ENCODE results near the gene CDC42EP5.

CDC42EP5 gene

DNA sequence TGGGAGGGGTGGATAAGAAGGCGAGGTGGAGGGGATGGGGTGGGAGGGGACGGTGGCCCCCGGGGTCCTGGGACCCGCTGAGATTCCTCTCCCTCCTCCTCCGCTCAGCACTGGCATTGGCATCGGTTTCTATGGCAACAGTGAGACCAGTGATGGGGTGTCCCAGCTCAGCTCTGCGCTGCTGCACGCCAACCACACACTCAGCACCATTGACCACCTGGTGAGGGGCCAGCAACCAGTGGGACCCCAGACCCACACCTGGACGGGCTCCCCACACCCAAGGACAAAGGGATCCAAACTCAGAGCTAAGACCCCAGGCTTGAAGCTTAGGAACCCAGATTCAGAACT lies 52.0 kb downstream of the CDC42EP5 start:
- Histone ChIP-seq H2BK120ac (ENCODE audit: low read depth, low read length) (no peak overlapping the region), H2BK15ac (ENCODE audit: low read depth, poor library complexity, severe bottlenecking) (no peak overlapping the region), H3K23ac (ENCODE audit: low read length in 2 of 2) (no peak overlapping the region), H3K27me3 (ENCODE audit: control insufficient read depth in 1 of 2, insufficient read depth in 1 of 2, low read length in 2 of 2) (peaks cover 59 to 68% of the 10 kb centered on the region in 2 experiments), H4K8ac (ENCODE audit: low read length) (no peak overlapping the region), H3K4me1 (ENCODE audit: control insufficient read depth, insufficient read depth, low read depth, low read length) (peaks cover 12% of the 10 kb centered on the region), H4K91ac (ENCODE audit: low read length) (no peak overlapping the region), H2BK12ac (ENCODE audit: low read length in 2 of 2) (no peak overlapping the region), H3K9ac (ENCODE audit: low read length) (no peak overlapping the region), H3K36me3 (ENCODE audit: control insufficient read depth in 1 of 2, insufficient read depth in 2 of 2, low read depth in 1 of 2, low read length in 2 of 2) (peaks cover 0 to 6% of the 10 kb centered on the region in 2 experiments), H3K79me1 (replicated peaks; ENCODE audit: low read length, poor library complexity, severe bottlenecking) (no peaks in the 10 kb centered on the region), H3K9me3 (ENCODE audit: control insufficient read depth, low read length) (no peaks in the 10 kb centered on the region), H3K18ac (ENCODE audit: low read depth in 1 of 2, low read length in 2 of 2) (no peak overlapping the region), H2BK5ac (ENCODE audit: low read depth, low read length, poor library complexity, severe bottlenecking) (no peak overlapping the region), H2AFZ (ENCODE audit: low read depth, low read length) (no peak overlapping the region), H3K27ac (ENCODE audit: low read length, poor library complexity, severe bottlenecking) (no peak overlapping the region), H3K4me2 (ENCODE audit: low read length, poor library complexity, severe bottlenecking) (no peak overlapping the region), H3K14ac (ENCODE audit: low read length in 2 of 2) (no peak overlapping the region), H3K4ac (ENCODE audit: low read depth in 1 of 2, low read length in 2 of 2) (no peak overlapping the region), H2AK5ac (ENCODE audit: low read length, severe bottlenecking) (no peak overlapping the region), H3K4me3 (ENCODE audit: insufficient read depth in 1 of 2, low read depth in 1 of 2, low read length in 2 of 2) (no peak overlapping the region)
- whole genome bisulfite sequencing = 63% methylated on average over 5 of the region's 9 CpGs
- DNase-seq = no peak

GRCh38 chr19:54420383-54421168 lies 52.5 kb downstream of the CDC42EP5 start:
- Histone ChIP-seq H2BK15ac (ENCODE audit: low read depth, poor library complexity, severe bottlenecking) (no peak overlapping the region), H4K8ac (ENCODE audit: low read length) (no peak overlapping the region), H3K9me3 (ENCODE audit: control insufficient read depth, low read length) (no peaks in the 10 kb centered on the region), H3K4me3 (ENCODE audit: insufficient read depth in 1 of 2, low read depth in 1 of 2, low read length in 2 of 2) (no peak overlapping the region), H4K91ac (ENCODE audit: low read length) (no peak overlapping the region), H3K23ac (ENCODE audit: low read length in 2 of 2) (no peak overlapping the region), H2BK120ac (ENCODE audit: low read depth, low read length) (no peak overlapping the region), H2AFZ (ENCODE audit: low read depth, low read length) (no peak overlapping the region), H3K79me1 (replicated peaks; ENCODE audit: low read length, poor library complexity, severe bottlenecking) (no peaks in the 10 kb centered on the region), H3K27me3 (ENCODE audit: control insufficient read depth in 1 of 2, insufficient read depth in 1 of 2, low read length in 2 of 2) (peaks cover 64 to 70% of the 10 kb centered on the region in 2 experiments), H3K4me1 (ENCODE audit: control insufficient read depth, insufficient read depth, low read depth, low read length) (peaks cover 12% of the 10 kb centered on the region), H3K27ac (ENCODE audit: low read length, poor library complexity, severe bottlenecking) (no peak overlapping the region), H3K14ac (ENCODE audit: low read length in 2 of 2) (no peak overlapping the region), H2AK5ac (ENCODE audit: low read length, severe bottlenecking) (no peak overlapping the region), H2BK5ac (ENCODE audit: low read depth, low read length, poor library complexity, severe bottlenecking) (no peak overlapping the region), H3K18ac (ENCODE audit: low read depth in 1 of 2, low read length in 2 of 2) (no peak overlapping the region), H3K4me2 (ENCODE audit: low read length, poor library complexity, severe bottlenecking) (no peak overlapping the region), H3K9ac (ENCODE audit: low read length) (no peak overlapping the region), H3K4ac (ENCODE audit: low read depth in 1 of 2, low read length in 2 of 2) (no peak overlapping the region), H2BK12ac (ENCODE audit: low read length in 2 of 2) (no peak overlapping the region), H3K36me3 (ENCODE audit: control insufficient read depth in 1 of 2, insufficient read depth in 2 of 2, low read depth in 1 of 2, low read length in 2 of 2) (peaks cover 0 to 6% of the 10 kb centered on the region in 2 experiments)
- WGBS = 6% methylated on average over 16 of the region's 37 CpGs
- no peak for DNase-seq

GRCh38 chr19:54420068-54420382 lies 53.1 kb downstream of the CDC42EP5 start:
- Histone ChIP-seq H3K4ac (ENCODE audit: low read depth in 1 of 2, low read length in 2 of 2) (no peak overlapping the region), H3K27me3 (ENCODE audit: control insufficient read depth in 1 of 2, insufficient read depth in 1 of 2, low read length in 2 of 2) (peaks cover 67 to 69% of the 10 kb centered on the region in 2 experiments), H4K91ac (ENCODE audit: low read length) (no peak overlapping the region), H3K4me1 (ENCODE audit: control insufficient read depth, insufficient read depth, low read depth, low read length) (peaks cover 12% of the 10 kb centered on the region), H3K9ac (ENCODE audit: low read length) (no peak overlapping the region), H3K4me2 (ENCODE audit: low read length, poor library complexity, severe bottlenecking) (no peak overlapping the region), H2AFZ (ENCODE audit: low read depth, low read length) (no peak overlapping the region), H2BK15ac (ENCODE audit: low read depth, poor library complexity, severe bottlenecking) (no peak overlapping the region), H3K79me1 (replicated peaks; ENCODE audit: low read length, poor library complexity, severe bottlenecking) (no peaks in the 10 kb centered on the region), H2BK12ac (ENCODE audit: low read length in 2 of 2) (no peak overlapping the region), H2BK120ac (ENCODE audit: low read depth, low read length) (no peak overlapping the region), H3K23ac (ENCODE audit: low read length in 2 of 2) (no peak overlapping the region), H3K14ac (ENCODE audit: low read length in 2 of 2) (no peak overlapping the region), H2BK5ac (ENCODE audit: low read depth, low read length, poor library complexity, severe bottlenecking) (no peak overlapping the region), H2AK5ac (ENCODE audit: low read length, severe bottlenecking) (no peak overlapping the region), H3K9me3 (ENCODE audit: control insufficient read depth, low read length) (no peaks in the 10 kb centered on the region), H3K4me3 (ENCODE audit: insufficient read depth in 1 of 2, low read depth in 1 of 2, low read length in 2 of 2) (no peak overlapping the region), H3K27ac (ENCODE audit: low read length, poor library complexity, severe bottlenecking) (no peak overlapping the region), H3K18ac (ENCODE audit: low read depth in 1 of 2, low read length in 2 of 2) (no peak overlapping the region), H3K36me3 (ENCODE audit: control insufficient read depth in 1 of 2, insufficient read depth in 2 of 2, low read depth in 1 of 2, low read length in 2 of 2) (peaks cover 0 to 6% of the 10 kb centered on the region in 2 experiments), H4K8ac (ENCODE audit: low read length) (no peak overlapping the region)
- no peak for DNase-seq
- 17% methylated on average over 10 of the region's 10 CpGs for WGBS

- H3K79me1 ChIP-seq (replicated peaks; ENCODE audit: low read length, poor library complexity, severe bottlenecking) = no peaks in the 10 kb centered on the region
- H2BK15ac ChIP-seq (ENCODE audit: low read depth, poor library complexity, severe bottlenecking) = no peak overlapping the region
- peaks cover 12% of the 10 kb centered on the region for H3K4me1 ChIP-seq (ENCODE audit: control insufficient read depth, insufficient read depth, low read depth, low read length)
- no peaks in the 10 kb centered on the region for H3K9me3 ChIP-seq (ENCODE audit: control insufficient read depth, low read length)
- H4K8ac ChIP-seq (ENCODE audit: low read length) = no peak overlapping the region
- no peak overlapping the region for H3K14ac ChIP-seq (ENCODE audit: low read length in 2 of 2)
- H3K27ac ChIP-seq (ENCODE audit: low read length, poor library complexity, severe bottlenecking) = no peak overlapping the region
- H3K4me2 ChIP-seq (ENCODE audit: low read length, poor library complexity, severe bottlenecking) = no peak overlapping the region
- no peak overlapping the region for H2BK120ac ChIP-seq (ENCODE audit: low read depth, low read length)
- H3K36me3 ChIP-seq (ENCODE audit: control insufficient read depth in 1 of 2, insufficient read depth in 2 of 2, low read depth in 1 of 2, low read length in 2 of 2) = peaks cover 0 to 6% of the 10 kb centered on the region in 2 experiments
- no peak overlapping the region for H2AK5ac ChIP-seq (ENCODE audit: low read length, severe bottlenecking)
- H2BK12ac ChIP-seq (ENCODE audit: low read length in 2 of 2) = no peak overlapping the region
- H3K4ac ChIP-seq (ENCODE audit: low read depth in 1 of 2, low read length in 2 of 2) = no peak overlapping the region
- no peak overlapping the region for H3K9ac ChIP-seq (ENCODE audit: low read length)
- H2BK5ac ChIP-seq (ENCODE audit: low read depth, low read length, poor library complexity, severe bottlenecking) = no peak overlapping the region
- H3K18ac ChIP-seq (ENCODE audit: low read depth in 1 of 2, low read length in 2 of 2) = no peak overlapping the region
- no peak overlapping the region for H3K23ac ChIP-seq (ENCODE audit: low read length in 2 of 2)
- peaks cover 75 to 77% of the 10 kb centered on the region in 2 experiments for H3K27me3 ChIP-seq (ENCODE audit: control insufficient read depth in 1 of 2, insufficient read depth in 1 of 2, low read length in 2 of 2)
- WGBS = 84% methylated on average over 26 of the region's 26 CpGs
- DNase-seq = no peak
- H3K4me3 ChIP-seq (ENCODE audit: insufficient read depth in 1 of 2, low read depth in 1 of 2, low read length in 2 of 2) = no peak overlapping the region
- H2AFZ ChIP-seq (ENCODE audit: low read depth, low read length) = no peak overlapping the region
- no peak overlapping the region for H4K91ac ChIP-seq (ENCODE audit: low read length)
Measured at GRCh38 chr19:54418930-54419800, 53.9 kb downstream of the CDC42EP5 start.

All from mesenchymal stem cell (in vitro differentiated cells and primary cell).